Ovary (tissue), 9 donors: ENCODE results near the gene MTCH2. TPM values are rescaled to one million over a fixed set of nuclear protein-coding genes. Genes with fewer than 3 reads are reported as not detected.

Experiments used
- DNase-seq, 5 donors: peaks; one replicate each; pipeline ENCODE4 v3.0.0-alpha.2; 2019 to 2020
- H3K27ac ChIP-seq, 2 donors: fragments of 200-600 bp; one replicate each; pipeline versions ENCODE4 v1.5.1 to v1.8.0; 2019 to 2022
- H3K27me3 ChIP-seq: fragments of 200-600 bp; one replicate; pipeline ENCODE4 v1.8.0; 2022
- H3K36me3 ChIP-seq: fragments of 200-600 bp; sonication (generic); one replicate; pipeline ENCODE4 v1.5.1; 2019
- H3K4me1 ChIP-seq: one replicate; pipeline ENCODE4 v1.8.1; 2013; ENCODE audit warnings: mild to moderate bottlenecking, moderate library complexity; ENCODE audit not compliant: insufficient read depth
- H3K4me3 ChIP-seq: fragments of 200-600 bp; sonication (generic); one replicate; pipeline ENCODE4 v1.5.1; 2017
- H3K9me3 ChIP-seq, 2 donors: fragments of 200-600 bp in 1 of 2; sonication (generic) in 1 of 2; one replicate each; pipeline versions ENCODE4 v1.5.1 to v1.8.1; 2013 to 2019; ENCODE audit warnings: mild to moderate bottlenecking in 1 of 2, moderate library complexity in 1 of 2
- EP300 ChIP-seq: sonication (generic); formaldehyde crosslinking; IDR thresholded peaks from one replicate; pipeline ENCODE4 v1.6.1; 2017; ENCODE audit warnings: antibody characterized with exemption
- POLR2A ChIP-seq: fragments of 450-650 bp; IDR thresholded peaks from one replicate; pipeline ENCODE4 v1.6.1; 2017; ENCODE audit warnings: antibody characterized with exemption, mild to moderate bottlenecking, moderate library complexity
- WGBS, 3 donors: extraction: QIAGEN DNeasy Blood & Tissue Kit in 1 of 3; methylation state at CpG; one replicate each; pipeline versions ENCODE4 v1.1.5 to v1.1.7; 2013 to 2017; 5-methylcytosine and 5-hydroxymethylcytosine counted together
- intact Hi-C, 4 donors: fragments of 100-400 bp; cut with DNase I; formaldehyde crosslinking; loops; one replicate each; pipeline versions ENCODE4 v1.11.0 to v1.15.1; 2022 to 2023
- polyA plus RNA-seq, 2 donors: library from polyadenylated mRNA; stranded (reverse); fragments of 200-250 nt in 1 of 2; fragments of 350-450 nt in 1 of 2; fragmentation: Illumina TruSeq in 1 of 2; extraction: RNeasy Lipid Tissue Mini Kit (QIAGEN cat#74804) in 1 of 2; gene quantifications; one replicate each; pipeline ENCODE4 v1.2.3, GENCODE V29; 2013 to 2014
- total RNA-seq, 7 donors: library from RNA; depleted of rRNA in 2 of 7; stranded (reverse); fragments of >200 nt in 2 of 7; fragmentation: NEBNext Ultra II Directional in 3 of 7; extraction: Animal tissue kit (Norgen Biotek cat#: 25700) in 3 of 7; gene quantifications; one replicate each; pipeline versions ENCODE4 v1.1.0 to v1.2.4, GENCODE V29; 2016 to 2023
- TF ChIP-seq, protein P1 (sequence below), 3 donors: fragments of 450-650 bp in 2 of 3; fragments of 200-600 bp in 1 of 3; IDR thresholded peaks; one replicate each; pipeline versions ENCODE4 v1.5.1 to v1.8.0; 2016 to 2022; ENCODE audit warnings: antibody characterized with exemption in 3 of 3, mild to moderate bottlenecking in 1 of 3
- donor health status: DM: no; HTN: no; CAD: no; lungs with moderate emphysema.
- donor health status: DM: no; HTN: no; CAD: no.
- donor health status: Bipolar disorder and iron deficiency.
- donor health status: DM: yes; HTN: yes; CAD: no.
- donor health status: DM: no; HTN: no; CAD: no.
- donor health status: DM: yes; HTN: yes; CAD: no.

Gene MTCH2
- total and polyA plus RNA-seq, 9 donors, result 13.0 to 51.2 (median 38.8) TPM

DNA sequence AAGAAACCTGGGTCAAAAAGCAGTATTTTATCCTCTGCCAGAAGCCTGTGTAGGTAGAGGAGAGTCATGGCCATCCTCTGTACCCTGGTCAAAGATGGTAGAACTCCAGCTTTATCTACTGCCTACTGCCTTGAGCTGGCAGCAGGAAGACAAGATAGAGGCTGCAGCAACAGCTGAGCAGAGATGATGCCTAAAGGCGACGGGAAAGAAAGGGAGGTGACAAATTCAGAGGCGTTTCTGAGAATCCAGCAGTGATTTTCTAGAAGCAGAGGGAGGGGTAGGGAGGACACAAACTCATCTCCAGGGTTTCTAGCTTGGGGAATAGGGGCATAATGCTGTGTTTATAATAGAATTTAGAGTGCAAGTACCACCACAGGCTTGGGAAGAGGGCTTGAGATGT lies 32.7 kb downstream of the MTCH2 start:
- Histone ChIP-seq H3K9me3 (no peaks in the 10 kb centered on the region), H3K4me1 (no peaks in the 10 kb centered on the region), H3K27me3 (no peaks in the 10 kb centered on the region), H3K4me3 (no peak overlapping the region), H3K36me3 (no peaks in the 10 kb centered on the region), H3K27ac (no peak overlapping the region)
- DNase-seq, result no peak
- intact Hi-C loops, result loop anchor here in 3 of 4 donors (10.0 kb wide), 1 partner anchor 235 kb away; the partner anchor contains the start of gene SPI1 (in 3 of the 3)
- TF ChIP-seq POLR2A, result no peak
- no peak for TF ChIP-seq EP300
- TF ChIP-seq, protein P1, sequence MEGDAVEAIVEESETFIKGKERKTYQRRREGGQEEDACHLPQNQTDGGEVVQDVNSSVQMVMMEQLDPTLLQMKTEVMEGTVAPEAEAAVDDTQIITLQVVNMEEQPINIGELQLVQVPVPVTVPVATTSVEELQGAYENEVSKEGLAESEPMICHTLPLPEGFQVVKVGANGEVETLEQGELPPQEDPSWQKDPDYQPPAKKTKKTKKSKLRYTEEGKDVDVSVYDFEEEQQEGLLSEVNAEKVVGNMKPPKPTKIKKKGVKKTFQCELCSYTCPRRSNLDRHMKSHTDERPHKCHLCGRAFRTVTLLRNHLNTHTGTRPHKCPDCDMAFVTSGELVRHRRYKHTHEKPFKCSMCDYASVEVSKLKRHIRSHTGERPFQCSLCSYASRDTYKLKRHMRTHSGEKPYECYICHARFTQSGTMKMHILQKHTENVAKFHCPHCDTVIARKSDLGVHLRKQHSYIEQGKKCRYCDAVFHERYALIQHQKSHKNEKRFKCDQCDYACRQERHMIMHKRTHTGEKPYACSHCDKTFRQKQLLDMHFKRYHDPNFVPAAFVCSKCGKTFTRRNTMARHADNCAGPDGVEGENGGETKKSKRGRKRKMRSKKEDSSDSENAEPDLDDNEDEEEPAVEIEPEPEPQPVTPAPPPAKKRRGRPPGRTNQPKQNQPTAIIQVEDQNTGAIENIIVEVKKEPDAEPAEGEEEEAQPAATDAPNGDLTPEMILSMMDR (IDR thresholded peaks at IDR 0.05), result no peak
- WGBS, 3 donors, result 77 to 83% (median 80%) methylated on average over 3 of the region's 3 CpGs

DNA sequence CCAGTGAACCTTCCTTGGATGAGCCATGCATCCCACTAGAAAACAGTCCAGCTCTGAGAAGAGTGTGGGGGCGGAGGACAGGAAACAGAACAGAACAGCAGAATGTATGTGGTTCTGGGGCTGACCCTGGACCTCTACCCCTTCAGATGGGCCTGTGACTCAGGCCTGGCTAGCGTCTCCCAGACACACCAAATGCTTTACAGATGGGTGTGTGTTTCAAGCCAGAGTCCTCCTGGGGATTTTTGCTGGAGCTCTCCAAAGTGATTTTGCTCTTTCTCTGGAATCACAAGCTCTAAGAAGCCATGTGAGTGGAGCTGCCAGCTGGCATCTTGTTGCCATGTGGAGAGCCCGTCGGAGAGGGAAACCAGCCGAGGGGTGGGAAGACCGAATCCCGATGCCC lies 35.0 kb downstream of the MTCH2 start:
- Histone ChIP-seq H3K4me3 (no peak overlapping the region), H3K36me3 (no peaks in the 10 kb centered on the region), H3K27me3 (no peaks in the 10 kb centered on the region), H3K4me1 (no peaks in the 10 kb centered on the region), H3K27ac (no peak overlapping the region), H3K9me3 (no peaks in the 10 kb centered on the region)
- 7 to 16% (median 14%) methylated on average over 7 of the region's 7 CpGs for WGBS, 3 donors
- peak in 3 of 5 donors; percentile 43 to 63 (median 53) for DNase-seq
- TF ChIP-seq EP300, result no peak
- intact Hi-C loops, result no loop called here

DNA sequence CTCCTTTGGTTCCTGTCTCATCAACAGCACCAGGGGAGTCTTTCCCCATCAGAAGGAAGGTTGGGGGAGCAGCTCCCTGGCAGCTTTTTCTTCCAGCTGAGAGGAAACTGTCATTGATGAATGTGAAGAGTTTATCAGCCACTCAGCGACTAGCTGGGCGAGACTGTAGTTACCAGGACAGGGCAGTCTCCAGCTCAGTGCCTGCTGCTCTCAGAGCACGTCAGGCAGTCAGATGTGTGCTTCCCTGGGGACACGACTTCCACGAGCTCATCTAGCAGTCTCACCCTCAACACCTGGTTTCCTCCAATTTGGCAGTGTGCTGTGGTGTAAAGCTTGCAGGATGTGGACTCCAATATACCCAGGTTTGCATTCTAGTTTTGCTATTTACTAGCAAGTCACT lies 35.6 kb downstream of the MTCH2 start:
- no peak for DNase-seq
- TF ChIP-seq EP300 (no peak), POLR2A (no peak)
- TF ChIP-seq, protein P1 (IDR thresholded peaks at IDR 0.05), result no peak
- Histone ChIP-seq H3K36me3 (no peaks in the 10 kb centered on the region), H3K4me3 (no peak overlapping the region), H3K9me3 (no peaks in the 10 kb centered on the region), H3K27me3 (no peaks in the 10 kb centered on the region), H3K4me1 (no peaks in the 10 kb centered on the region), H3K27ac (no peak overlapping the region)
- intact Hi-C loops, result no loop called here
- WGBS, 3 donors, result 33 to 45% (median 35%) methylated on average over 5 of the region's 5 CpGs

DNA sequence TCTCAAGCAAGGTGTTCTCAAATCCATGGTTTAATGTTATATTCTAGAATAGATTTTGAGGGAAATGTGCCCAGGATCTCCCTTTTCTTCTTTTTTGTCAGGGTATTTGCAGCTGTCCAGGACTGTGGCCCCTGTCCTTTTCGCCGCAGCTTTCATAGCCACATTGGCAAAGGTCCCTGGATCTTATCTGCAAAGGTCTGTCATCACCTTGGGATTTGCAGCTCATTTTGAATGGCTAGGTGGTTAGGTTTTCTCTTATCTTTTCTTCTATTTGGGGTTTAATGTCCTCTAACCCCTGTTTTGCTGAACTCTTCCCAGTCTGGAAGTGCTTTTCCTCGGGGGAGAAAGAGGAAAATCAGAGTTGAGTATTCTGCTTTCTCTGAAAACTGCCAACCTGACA lies 36.4 kb downstream of the MTCH2 start:
- H3K4me3 ChIP-seq, result no peak overlapping the region
- 66 to 82% (median 76%) methylated on average over 3 of the region's 3 CpGs for WGBS, 3 donors
- TF ChIP-seq, protein P1 (IDR thresholded peaks at IDR 0.05), result no peak
- TF ChIP-seq POLR2A (no peak), EP300 (no peak)
- no peak overlapping the region for H3K27ac ChIP-seq
- DNase-seq, result no peak
- no peaks in the 10 kb centered on the region for H3K27me3 ChIP-seq
- H3K9me3 ChIP-seq, result no peaks in the 10 kb centered on the region
- intact Hi-C loops, result no loop called here
- no peaks in the 10 kb centered on the region for H3K36me3 ChIP-seq
- H3K4me1 ChIP-seq, result no peaks in the 10 kb centered on the region

DNA sequence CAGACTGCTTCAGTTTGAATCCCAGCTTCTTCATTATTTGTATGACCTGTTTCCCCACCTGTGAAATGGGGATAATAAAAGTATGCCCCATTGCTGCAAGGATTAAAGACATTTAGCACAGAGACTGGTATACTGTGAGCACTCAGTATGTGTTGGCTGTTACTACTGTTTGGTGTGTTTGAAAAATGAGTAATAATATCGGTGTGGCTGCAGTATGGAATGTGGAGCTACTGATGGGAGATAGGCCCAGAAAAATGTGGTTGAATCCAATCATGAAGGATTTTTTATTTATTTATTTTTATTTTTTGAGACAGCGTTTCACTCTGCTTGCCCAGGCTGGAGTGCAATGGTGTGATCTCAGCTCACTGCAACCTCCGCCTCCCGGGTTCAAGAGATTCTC lies 39.1 kb downstream of the MTCH2 start:
- WGBS, 3 donors, result 79 to 85% (median 83%) methylated on average over 4 of the region's 4 CpGs
- TF ChIP-seq, protein P1 (IDR thresholded peaks at IDR 0.05), result no peak
- no peak for TF ChIP-seq POLR2A
- TF ChIP-seq EP300, result no peak
- Histone ChIP-seq H3K27me3 (no peaks in the 10 kb centered on the region), H3K27ac (no peak overlapping the region), H3K36me3 (no peaks in the 10 kb centered on the region), H3K4me3 (no peak overlapping the region), H3K9me3 (no peaks in the 10 kb centered on the region), H3K4me1 (no peaks in the 10 kb centered on the region)
- DNase-seq, result no peak
- intact Hi-C loops, result no loop called here
